ENCODE data around the gene EXOSC10.
"Not testable (repeated sequence)": the region's sequence is repeated elsewhere in the genome, so short reads cannot be mapped to it uniquely, and the experiment has no call there.

The EXOSC10 gene

GRCh38 chr1:11044086-11044848, 55.4 kb downstream of the EXOSC10 start:
- no peak for DNase-seq (ENCODE audit: low read depth, low spot score)

GRCh38 chr1:11042995-11043874, 56.4 kb downstream of the EXOSC10 start:
- no peak for DNase-seq (ENCODE audit: low read depth, low spot score)

- no peak for DNase-seq (ENCODE audit: low read depth, low spot score)
These were observed 57.6 kb downstream of the EXOSC10 start for GRCh38 chr1:11042065-11042464.

- DNase-seq (ENCODE audit: low read depth, low spot score): no peak
These were observed 58.6 kb downstream of the EXOSC10 start for GRCh38 chr1:11041048-11041447.

GRCh38 chr1:11040105-11040429, 59.6 kb downstream of the EXOSC10 start:
- DNase-seq (ENCODE audit: low read depth, low spot score): not testable (repeated sequence)

GRCh38 chr1:11039351-11040104, 60.1 kb downstream of the EXOSC10 start:
- DNase-seq (ENCODE audit: low read depth, low spot score): no peak

GRCh38 chr1:11037740-11038182, 61.9 kb downstream of the EXOSC10 start:
- DNase-seq (ENCODE audit: low read depth, low spot score): peak; percentile 82

- DNase-seq (ENCODE audit: low read depth, low spot score): not testable (repeated sequence)
These were observed 62.5 kb downstream of the EXOSC10 start for GRCh38 chr1:11037019-11037739.

- DNase-seq (ENCODE audit: low read depth, low spot score): no peak
These were observed 67.9 kb downstream of the EXOSC10 start for GRCh38 chr1:11031624-11032262.

- no peak for DNase-seq (ENCODE audit: low read depth, low spot score)
These were observed 68.8 kb downstream of the EXOSC10 start for GRCh38 chr1:11030865-11031264.

- DNase-seq (ENCODE audit: low read depth, low spot score): no peak
These were observed 71.7 kb downstream of the EXOSC10 start for GRCh38 chr1:11028018-11028417.

GRCh38 chr1:11027316-11027715, 72.4 kb downstream of the EXOSC10 start:
- DNase-seq (ENCODE audit: low read depth, low spot score): no peak

- DNase-seq (ENCODE audit: low read depth, low spot score): no peak
These were observed 72.8 kb downstream of the EXOSC10 start for GRCh38 chr1:11026903-11027302.

GRCh38 chr1:11026052-11026451, 73.6 kb downstream of the EXOSC10 start:
- no peak for DNase-seq (ENCODE audit: low read depth, low spot score)

GRCh38 chr1:11025618-11026017, 74.1 kb downstream of the EXOSC10 start:
- DNase-seq (ENCODE audit: low read depth, low spot score): no peak

- DNase-seq (ENCODE audit: low read depth, low spot score): no peak
These were observed 74.8 kb downstream of the EXOSC10 start for GRCh38 chr1:11024874-11025203.

GRCh38 chr1:11024154-11024873, 75.4 kb downstream of the EXOSC10 start:
- DNase-seq (ENCODE audit: low read depth, low spot score): no peak

GRCh38 chr1:11023201-11023600, 76.5 kb downstream of the EXOSC10 start:
- DNase-seq (ENCODE audit: low read depth, low spot score): no peak

- no peak for DNase-seq (ENCODE audit: low read depth, low spot score)
These were observed 79.7 kb downstream of the EXOSC10 start for GRCh38 chr1:11019971-11020370.

- not testable (repeated sequence) for DNase-seq (ENCODE audit: low read depth, low spot score)
These were observed 80.3 kb downstream of the EXOSC10 start for GRCh38 chr1:11019358-11019757.
